Type B pancreatic cell (in vitro differentiated cells): ENCODE data around the gene APOOL. TPM values are rescaled to one million over a fixed set of nuclear protein-coding genes. Genes with fewer than 3 reads are reported as not detected.
"Not testable (repeated sequence)": the region's sequence is repeated elsewhere in the genome, so short reads cannot be mapped to it uniquely, and the experiment has no call there.

Experiments used
- DNase-seq: peaks from one replicate; pipeline ENCODE4 v3.0.0; 2021; ENCODE audit warnings: mixed read lengths; ENCODE audit not compliant: unreplicated experiment; ENCODE audit errors: extremely low spot score
- H3K27ac Mint-ChIP-seq: 2 replicates; pipeline ENCODE4 v1.8.0; 2021; ENCODE audit warnings: mild to moderate bottlenecking, mixed read lengths
- H3K27me3 Mint-ChIP-seq: 2 replicates; pipeline ENCODE4 v1.8.0; 2021; ENCODE audit warnings: mixed read lengths
- H3K36me3 Mint-ChIP-seq: 2 replicates; pipeline ENCODE4 v1.8.0; 2021; ENCODE audit warnings: mixed read lengths
- H3K4me1 Mint-ChIP-seq: one replicate; pipeline ENCODE4 v1.8.0; 2021; ENCODE audit warnings: mixed read lengths; ENCODE audit not compliant: unreplicated experiment
- H3K4me3 Mint-ChIP-seq: 2 replicates; pipeline ENCODE4 v1.8.0; 2021; ENCODE audit warnings: mild to moderate bottlenecking, mixed read lengths
- H3K9me3 Mint-ChIP-seq: 2 replicates; pipeline ENCODE4 v1.8.0; 2021; ENCODE audit warnings: mixed read lengths
- total RNA-seq: library from RNA; stranded (reverse); gene quantifications from 2 replicates; pipeline ENCODE4 v1.2.1, GENCODE V29; 2021; ENCODE audit warnings: low replicate concordance
- TF ChIP-seq, protein P1 (sequence below): fragments of 200-600 bp; sonication (generic); conservative IDR thresholded peaks from 2 replicates; pipeline ENCODE4 v1.5.0; 2021; ENCODE audit warnings: antibody characterized with exemption, mild to moderate bottlenecking

The APOOL gene
- total RNA-seq, 1 donor from 2014 or later: 20.5 TPM

GRCh38 chrX:85051627-85052026, 48.0 kb downstream of the APOOL start:
- no peak for DNase-seq
- Mint-ChIP-seq H3K36me3 (peaks cover under 1% of the 10 kb centered on the region), H3K9me3 (no peaks in the 10 kb centered on the region), H3K4me3 (no peak overlapping the region), H3K27ac (no peak overlapping the region), H3K27me3 (no peaks in the 10 kb centered on the region), H3K4me1 (no peaks in the 10 kb centered on the region)
- TF ChIP-seq, protein P1, sequence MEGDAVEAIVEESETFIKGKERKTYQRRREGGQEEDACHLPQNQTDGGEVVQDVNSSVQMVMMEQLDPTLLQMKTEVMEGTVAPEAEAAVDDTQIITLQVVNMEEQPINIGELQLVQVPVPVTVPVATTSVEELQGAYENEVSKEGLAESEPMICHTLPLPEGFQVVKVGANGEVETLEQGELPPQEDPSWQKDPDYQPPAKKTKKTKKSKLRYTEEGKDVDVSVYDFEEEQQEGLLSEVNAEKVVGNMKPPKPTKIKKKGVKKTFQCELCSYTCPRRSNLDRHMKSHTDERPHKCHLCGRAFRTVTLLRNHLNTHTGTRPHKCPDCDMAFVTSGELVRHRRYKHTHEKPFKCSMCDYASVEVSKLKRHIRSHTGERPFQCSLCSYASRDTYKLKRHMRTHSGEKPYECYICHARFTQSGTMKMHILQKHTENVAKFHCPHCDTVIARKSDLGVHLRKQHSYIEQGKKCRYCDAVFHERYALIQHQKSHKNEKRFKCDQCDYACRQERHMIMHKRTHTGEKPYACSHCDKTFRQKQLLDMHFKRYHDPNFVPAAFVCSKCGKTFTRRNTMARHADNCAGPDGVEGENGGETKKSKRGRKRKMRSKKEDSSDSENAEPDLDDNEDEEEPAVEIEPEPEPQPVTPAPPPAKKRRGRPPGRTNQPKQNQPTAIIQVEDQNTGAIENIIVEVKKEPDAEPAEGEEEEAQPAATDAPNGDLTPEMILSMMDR: no peak

- Mint-ChIP-seq H3K36me3 (peaks cover 4% of the 10 kb centered on the region), H3K4me3 (no peak overlapping the region), H3K27me3 (no peaks in the 10 kb centered on the region), H3K4me1 (no peaks in the 10 kb centered on the region), H3K9me3 (no peaks in the 10 kb centered on the region), H3K27ac (no peak overlapping the region)
- TF ChIP-seq, protein P1: no peak
- DNase-seq: no peak
These were observed 48.5 kb downstream of the APOOL start for GRCh38 chrX:85052205-85052604.

- Mint-ChIP-seq H3K9me3 (no peaks in the 10 kb centered on the region), H3K27me3 (no peaks in the 10 kb centered on the region)
- DNase-seq: no peak
These were observed 49.1 kb downstream of the APOOL start for GRCh38 chrX:85052636-85053343.

GRCh38 chrX:85065512-85066198, 62.0 kb downstream of the APOOL start:
- no peak for DNase-seq
- no peaks in the 10 kb centered on the region for H3K9me3 Mint-ChIP-seq
- no peak overlapping the region for H3K4me3 Mint-ChIP-seq
- TF ChIP-seq, protein P1: no peak
- H3K4me1 Mint-ChIP-seq: no peaks in the 10 kb centered on the region
- H3K27ac Mint-ChIP-seq: no peak overlapping the region
- no peaks in the 10 kb centered on the region for H3K27me3 Mint-ChIP-seq
- peaks cover 13% of the 10 kb centered on the region for H3K36me3 Mint-ChIP-seq

More at GRCh38 chrX:85052636-85053343, 49.1 kb downstream of the APOOL start:
- Mint-ChIP-seq H3K36me3 (peaks cover 4% of the 10 kb centered on the region), H3K4me1 (no peaks in the 10 kb centered on the region), H3K27ac (no peak overlapping the region), H3K4me3 (no peak overlapping the region)
- TF ChIP-seq, protein P1: peak; percentile 46

DNA sequence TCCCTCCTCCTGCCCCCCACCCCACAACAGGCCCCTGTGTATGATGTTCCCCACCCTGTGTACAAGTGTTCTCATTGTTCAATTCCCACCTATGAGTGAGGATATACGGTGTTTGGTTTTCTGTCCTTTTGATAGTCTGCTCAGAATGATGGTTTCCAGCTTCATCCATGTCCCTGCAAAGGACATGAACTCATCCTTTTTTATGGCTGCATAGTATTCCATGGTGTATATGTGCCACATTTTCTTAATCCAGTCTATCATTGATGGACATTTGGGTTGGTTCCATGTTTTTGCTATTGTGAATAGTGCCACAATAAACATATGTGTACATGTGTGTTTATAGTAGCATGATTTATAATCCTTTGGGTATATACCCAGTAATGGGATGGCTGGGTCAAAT, 73.6 kb downstream of the APOOL start:
- not testable (repeated sequence) for H3K4me1 Mint-ChIP-seq, DNase-seq, H3K27ac Mint-ChIP-seq, H3K36me3 Mint-ChIP-seq, H3K9me3 Mint-ChIP-seq, H3K4me3 Mint-ChIP-seq, H3K27me3 Mint-ChIP-seq

- H3K27ac Mint-ChIP-seq: no peak overlapping the region
- TF ChIP-seq, protein P1: peak; percentile 91
- DNase-seq: no peak
- H3K4me3 Mint-ChIP-seq: no peak overlapping the region
- peaks cover 13% of the 10 kb centered on the region for H3K36me3 Mint-ChIP-seq
- no peaks in the 10 kb centered on the region for H3K27me3 Mint-ChIP-seq
- H3K9me3 Mint-ChIP-seq: no peaks in the 10 kb centered on the region
- no peaks in the 10 kb centered on the region for H3K4me1 Mint-ChIP-seq
These were observed 81.2 kb downstream of the APOOL start for GRCh38 chrX:85084770-85085393.
